H9 (cell line): ENCODE results near the gene DCAF6. TPM values are rescaled to one million over a fixed set of nuclear protein-coding genes. Genes with fewer than 3 reads are reported as not detected.

Experiments used
- DNase-seq: peaks from one replicate; pipeline ENCODE4 v3.0.0-alpha.2; 2017
- H2AFZ ChIP-seq: one replicate; pipeline ENCODE4 v1.6.1; 2013; ENCODE audit warnings: mild to moderate bottlenecking, low read length, control low read depth, moderate library complexity
- H2AK5ac ChIP-seq: 2 replicates; pipeline ENCODE4 v1.6.1; 2013; ENCODE audit warnings: low read length, control low read depth, mixed read lengths; ENCODE audit not compliant: insufficient read length
- H2BK120ac ChIP-seq: one replicate; pipeline ENCODE4 v1.6.1; 2013; ENCODE audit warnings: low read depth, mild to moderate bottlenecking, low read length, control low read depth, inconsistent platforms; ENCODE audit not compliant: poor library complexity, severe bottlenecking
- H2BK12ac ChIP-seq: 2 replicates; pipeline ENCODE4 v1.6.1; 2013; ENCODE audit warnings: low read length, control low read depth, mixed read lengths, low read depth; ENCODE audit not compliant: insufficient read length
- H2BK15ac ChIP-seq: 2 replicates; pipeline ENCODE4 v1.6.1; 2013; ENCODE audit warnings: low read depth, low read length, control low read depth
- H2BK20ac ChIP-seq: one replicate; pipeline ENCODE4 v1.6.1; 2013; ENCODE audit warnings: low read depth, mild to moderate bottlenecking, low read length, control low read depth, inconsistent platforms; ENCODE audit not compliant: poor library complexity, severe bottlenecking
- H2BK5ac ChIP-seq: 2 replicates; pipeline ENCODE4 v1.6.1; 2013; ENCODE audit warnings: low read length, control low read depth, mixed read lengths; ENCODE audit not compliant: insufficient read length
- H3K14ac ChIP-seq: 2 replicates; pipeline ENCODE4 v1.6.1; 2013; ENCODE audit warnings: low read length, control low read depth; ENCODE audit not compliant: insufficient read depth
- H3K18ac ChIP-seq: 2 replicates; pipeline ENCODE4 v1.6.1; 2013; ENCODE audit warnings: low read depth, mild to moderate bottlenecking, mixed read lengths, low read length, control low read depth; ENCODE audit not compliant: insufficient read length
- H3K23ac ChIP-seq: 2 replicates; pipeline ENCODE4 v1.6.1; 2013; ENCODE audit warnings: low read length, control low read depth, mixed read lengths, low read depth; ENCODE audit not compliant: insufficient read length
- H3K23me2 ChIP-seq: 2 replicates; pipeline ENCODE4 v1.6.1; 2013; ENCODE audit warnings: low read depth, mild to moderate bottlenecking, mixed read lengths, low read length, control low read depth; ENCODE audit not compliant: insufficient read length, poor library complexity, severe bottlenecking
- H3K27ac ChIP-seq: 2 replicates; pipeline ENCODE4 v1.5.1; 2013; ENCODE audit warnings: low read length, control low read depth, mixed read lengths, low read depth; ENCODE audit not compliant: insufficient read length
- H3K27me3 ChIP-seq: 2 replicates; pipeline ENCODE4 v1.6.1; 2013; ENCODE audit warnings: low read length, control low read depth, inconsistent platforms; ENCODE audit not compliant: insufficient read depth
- H3K4ac ChIP-seq: 2 replicates; pipeline ENCODE4 v1.6.1; 2013; ENCODE audit warnings: low read depth, mild to moderate bottlenecking, control low read depth, inconsistent platforms, low read length, moderate library complexity
- H3K4me1 ChIP-seq: 2 replicates; pipeline ENCODE4 v1.6.1; 2013; ENCODE audit warnings: low read length, control low read depth, inconsistent platforms; ENCODE audit not compliant: insufficient read depth
- H3K4me2 ChIP-seq: 2 replicates; pipeline ENCODE4 v1.6.1; 2013; ENCODE audit warnings: low read length, control low read depth, mixed read lengths; ENCODE audit not compliant: insufficient read length, insufficient read depth
- H3K56ac ChIP-seq: 2 replicates; pipeline ENCODE4 v1.6.1; 2013; ENCODE audit warnings: low read depth, mild to moderate bottlenecking, mixed read lengths, low read length, control low read depth; ENCODE audit not compliant: insufficient read length
- H3K79me1 ChIP-seq: 2 replicates; pipeline ENCODE4 v1.6.1; 2013; ENCODE audit warnings: low read depth, mild to moderate bottlenecking, moderate library complexity, low read length, control low read depth, inconsistent platforms; ENCODE audit not compliant: insufficient read depth, poor library complexity, severe bottlenecking
- H3K79me2 ChIP-seq: 2 replicates; pipeline ENCODE4 v1.6.1; 2013; ENCODE audit warnings: low read length, control low read depth, inconsistent platforms; ENCODE audit not compliant: insufficient read depth
- H3K9ac ChIP-seq: 2 replicates; pipeline ENCODE4 v1.6.1; 2013; ENCODE audit warnings: low read length, control low read depth, mixed read lengths; ENCODE audit not compliant: insufficient read length; ENCODE audit errors: extremely low read depth
- H3K9me3 ChIP-seq: one replicate; pipeline ENCODE4 v1.6.1; 2013; ENCODE audit warnings: low read depth, low read length, inconsistent platforms; ENCODE audit not compliant: control insufficient read depth
- H3T11ph ChIP-seq: one replicate; pipeline ENCODE4 v1.6.1; 2013; ENCODE audit warnings: mild to moderate bottlenecking, low read length, control low read depth, inconsistent platforms
- H4K20me1 ChIP-seq: one replicate; pipeline ENCODE4 v1.6.1; 2013; ENCODE audit not compliant: control insufficient read depth, insufficient read length, insufficient read depth
- H4K5ac ChIP-seq: 2 replicates; pipeline ENCODE4 v1.6.1; 2013; ENCODE audit warnings: low read depth, mild to moderate bottlenecking, mixed read lengths, low read length, control low read depth; ENCODE audit not compliant: insufficient read length
- H4K8ac ChIP-seq: replicated peaks from 2 replicates; pipeline ENCODE4 v1.6.1; 2013; ENCODE audit warnings: low read length, control low read depth, mixed read lengths, low read depth; ENCODE audit not compliant: insufficient read length
- H4K91ac ChIP-seq: 2 replicates; pipeline ENCODE4 v1.6.1; 2013; ENCODE audit warnings: low read depth, mild to moderate bottlenecking, moderate library complexity, mixed read lengths, low read length, control low read depth; ENCODE audit not compliant: insufficient read length
- H3K27ac Mint-ChIP-seq, 3 experiments: 2 replicates in 2 of 3; 3 replicates in 1 of 3; pipeline ENCODE4 v1.8.0; 2020 to 2021; ENCODE audit warnings: mixed read lengths in 3 of 3, mild to moderate bottlenecking in 1 of 3, moderate library complexity in 1 of 3
- H3K27me3 Mint-ChIP-seq: 2 replicates; pipeline ENCODE4 v1.8.0; 2021; ENCODE audit warnings: low read depth, mild to moderate bottlenecking, moderate library complexity, mixed read lengths
- H3K36me3 Mint-ChIP-seq, 3 experiments: 2 replicates in 2 of 3; 3 replicates in 1 of 3; pipeline ENCODE4 v1.8.0; 2020 to 2021; ENCODE audit warnings: low read depth in 3 of 3, mixed read lengths in 3 of 3; ENCODE audit not compliant: insufficient read depth in 1 of 3
- H3K4me1 Mint-ChIP-seq, 2 experiments: 2 replicates each; pipeline ENCODE4 v1.8.0; 2020; ENCODE audit warnings: mixed read lengths in 2 of 2
- H3K4me3 Mint-ChIP-seq, 2 experiments: 2 replicates in 1 of 2; 3 replicates in 1 of 2; pipeline ENCODE4 v1.8.0; 2020 to 2021; ENCODE audit warnings: mild to moderate bottlenecking in 2 of 2, mixed read lengths in 2 of 2, moderate library complexity in 1 of 2
- H3K9me3 Mint-ChIP-seq, 2 experiments: 2 replicates in 1 of 2; 3 replicates in 1 of 2; pipeline ENCODE4 v1.8.0; 2020; ENCODE audit warnings: mild to moderate bottlenecking in 2 of 2, mixed read lengths in 2 of 2, moderate library complexity in 1 of 2
- CTCF ChIP-seq: fragments of 200-600 bp; sonication (generic); conservative IDR thresholded peaks from 3 replicates; pipeline ENCODE4 v1.8.0; 2021; ENCODE audit warnings: antibody characterized with exemption, mild to moderate bottlenecking
- WGBS: extraction: QIAGEN DNeasy Blood & Tissue Kit; methylation state at CpG from one replicate; pipeline ENCODE4 v1.1.7; 2013; ENCODE audit warnings: missing lambda C conversion rate, low lambda C conversion rate, mixed read lengths; ENCODE audit not compliant: insufficient read length; ENCODE audit errors: extremely low coverage; 5-methylcytosine and 5-hydroxymethylcytosine counted together
- total RNA-seq: library from RNA; stranded (reverse); gene quantifications from 2 replicates; pipeline ENCODE4 v1.2.1, GENCODE V29; 2021

Gene DCAF6
- total RNA-seq, 1 experiment from 2014 or later = 16.0 TPM

- H3K27ac Mint-ChIP-seq = no peak overlapping the region
- no peaks in the 10 kb centered on the region for H3K9me3 Mint-ChIP-seq
- peaks cover 0 to 8% (median 3%) of the 10 kb centered on the region in 3 experiments; a peak in 5 of 7 replicates for H3K36me3 Mint-ChIP-seq
- whole genome bisulfite sequencing = no CpG with 5 or more reads among the region's 13 CpGs
- H3K27me3 Mint-ChIP-seq = no peaks in the 10 kb centered on the region
- H4K91ac ChIP-seq = no peak overlapping the region
- peak; percentile 96 for TF ChIP-seq CTCF
- no peaks in the 10 kb centered on the region for H3K27me3 ChIP-seq
- H2BK20ac ChIP-seq = no peak overlapping the region
- no peak overlapping the region for H3K56ac ChIP-seq
- no peak overlapping the region for H3K27ac ChIP-seq
- no peak overlapping the region for H3K9ac ChIP-seq
- no peaks in the 10 kb centered on the region for H3K79me2 ChIP-seq
- H4K20me1 ChIP-seq = no peaks in the 10 kb centered on the region
- no peak overlapping the region for H3K4me2 ChIP-seq
- peak; percentile 82 for DNase-seq
- H2BK5ac ChIP-seq = no peak overlapping the region
- H3K4ac ChIP-seq = no peak overlapping the region
- no peak overlapping the region for H2BK12ac ChIP-seq
- no peak overlapping the region for H3K18ac ChIP-seq
- H2BK120ac ChIP-seq = no peak overlapping the region
- peaks cover 5 to 6% of the 10 kb centered on the region in 2 experiments for H3K4me1 Mint-ChIP-seq
- H4K5ac ChIP-seq = no peak overlapping the region
- H2AFZ ChIP-seq = no peak overlapping the region
- H3K23me2 ChIP-seq = no peaks in the 10 kb centered on the region
- H3T11ph ChIP-seq = no peak overlapping the region
- H3K9me3 ChIP-seq = no peaks in the 10 kb centered on the region
- no peaks in the 10 kb centered on the region for H3K79me1 ChIP-seq
- H2BK15ac ChIP-seq = no peak overlapping the region
- H3K23ac ChIP-seq = no peak overlapping the region
- H3K4me1 ChIP-seq = peaks cover 2% of the 10 kb centered on the region; the same call in 1 of the 2 replicates
- H3K14ac ChIP-seq = no peak overlapping the region
- H4K8ac ChIP-seq = no peak overlapping the region
- H3K4me3 Mint-ChIP-seq = no peak overlapping the region
- no peak overlapping the region for H2AK5ac ChIP-seq
Measured at GRCh38 chr1:168084396-168085231, 148.1 kb downstream of the DCAF6 start.
